Activated CD4-positive, alpha-beta T cell treated with anti-CD3 and anti-CD28 coated beads, Interleukin-2, amount 10 ng/mL, durations not matched to agents 24 days and 14 days (primary cell): ENCODE data around the gene SPTLC2. TPM values are rescaled to one million over a fixed set of nuclear protein-coding genes. Genes with fewer than 3 reads are reported as not detected.
A peak's percentile ranks its signal among the peaks of the same experiment; 100 is the strongest.
"Not testable (repeated sequence)": the region's sequence is repeated elsewhere in the genome, so short reads cannot be mapped to it uniquely, and the experiment has no call there.

ENCODE experiments used
- DNase-seq: peaks from one replicate; pipeline ENCODE4 v3.0.0; 2022
- H3K27ac Mint-ChIP-seq: one replicate; pipeline ENCODE4 v1.8.0; 2022; ENCODE audit warnings: mild to moderate bottlenecking, mixed read lengths
- H3K27me3 Mint-ChIP-seq: one replicate; pipeline ENCODE4 v1.8.0; 2022; ENCODE audit warnings: mixed read lengths
- H3K36me3 Mint-ChIP-seq: one replicate; pipeline ENCODE4 v1.8.0; 2022; ENCODE audit warnings: low read depth, mild to moderate bottlenecking, mixed read lengths
- H3K4me1 Mint-ChIP-seq: one replicate; pipeline ENCODE4 v1.8.0; 2021; ENCODE audit warnings: mixed read lengths
- H3K4me3 Mint-ChIP-seq: one replicate; pipeline ENCODE4 v1.8.0; 2022; ENCODE audit warnings: mild to moderate bottlenecking, moderate library complexity, mixed read lengths
- H3K9me3 Mint-ChIP-seq: one replicate; pipeline ENCODE4 v1.8.0; 2021; ENCODE audit warnings: mixed read lengths
- intact Hi-C: fragments of 100-400 bp; cut with micrococcal nuclease; formaldehyde crosslinking; loops from one replicate; pipeline ENCODE4 v1.15.1; 2023
- total RNA-seq: library from RNA; stranded (reverse); gene quantifications from 2 replicates; pipeline ENCODE4 v1.2.3, GENCODE V29; 2022

The SPTLC2 gene
- total RNA-seq, 1 donor from 2014 or later = 26.6 TPM

DNA sequence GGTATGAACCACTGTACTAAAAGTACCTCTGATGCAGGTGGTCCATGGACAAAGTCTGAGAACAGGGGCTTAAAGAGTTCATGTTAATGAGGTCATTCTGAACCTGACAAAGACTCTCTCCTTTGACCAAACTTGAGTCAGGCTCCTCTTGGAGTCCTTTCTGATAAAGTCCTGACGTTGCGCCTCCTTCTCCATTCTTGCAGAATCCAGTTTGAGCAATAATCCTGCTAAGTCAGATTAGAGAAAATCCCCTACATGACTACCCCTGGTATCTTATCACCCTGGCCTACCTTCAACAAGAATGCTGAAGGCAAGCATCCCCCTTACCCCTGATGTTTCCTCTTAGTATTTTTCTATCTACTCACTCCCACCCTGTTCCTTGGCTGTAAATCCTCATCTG, 71.9 kb downstream of the SPTLC2 start:
- no peaks in the 10 kb centered on the region for H3K9me3 Mint-ChIP-seq
- no peak overlapping the region for H3K4me3 Mint-ChIP-seq
- H3K36me3 Mint-ChIP-seq = peaks cover 34% of the 10 kb centered on the region
- no peak for DNase-seq
- peaks cover 9% of the 10 kb centered on the region for H3K4me1 Mint-ChIP-seq
- intact Hi-C loops = no loop called here
- no peaks in the 10 kb centered on the region for H3K27me3 Mint-ChIP-seq
- no peak overlapping the region for H3K27ac Mint-ChIP-seq

DNA sequence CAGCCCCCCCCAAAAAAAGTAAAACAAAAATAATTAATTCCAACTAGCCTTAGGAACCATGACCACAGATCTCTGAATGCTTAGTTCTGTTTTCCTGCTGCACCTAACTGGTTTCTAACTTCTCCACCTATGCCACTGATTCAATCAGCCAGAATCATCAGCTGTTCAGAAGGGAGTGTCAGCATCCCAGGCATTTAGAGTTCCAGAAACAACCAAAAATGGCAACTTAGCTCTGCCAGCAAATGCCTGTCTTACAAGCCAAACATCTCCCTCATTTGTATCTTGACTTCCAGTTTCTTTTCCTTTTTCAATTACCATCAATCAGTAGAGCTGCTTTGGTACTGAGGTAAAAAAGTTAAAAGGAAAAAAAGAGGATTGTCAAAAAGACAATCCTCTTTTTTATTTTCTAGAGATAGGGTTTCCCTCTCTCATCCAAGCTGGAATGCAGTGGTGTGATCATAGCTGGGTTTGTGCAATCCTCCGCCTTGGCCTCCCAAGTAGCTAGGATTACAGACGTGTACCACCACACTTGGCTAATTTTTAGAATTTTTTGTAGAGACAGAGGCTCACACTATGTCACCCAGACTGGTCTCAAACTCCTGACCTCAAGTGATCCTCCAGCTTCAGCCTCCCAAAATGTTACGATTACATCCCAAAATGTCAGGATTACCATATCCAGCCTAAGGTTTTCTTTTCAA, 72.7 kb downstream of the SPTLC2 start:
- H3K9me3 Mint-ChIP-seq = no peaks in the 10 kb centered on the region
- H3K4me1 Mint-ChIP-seq = peaks cover 9% of the 10 kb centered on the region
- H3K27me3 Mint-ChIP-seq = no peaks in the 10 kb centered on the region
- no peak overlapping the region for H3K27ac Mint-ChIP-seq
- H3K4me3 Mint-ChIP-seq = no peak overlapping the region
- H3K36me3 Mint-ChIP-seq = peaks cover 29% of the 10 kb centered on the region
- intact Hi-C loops = no loop called here
- DNase-seq = no peak

DNA sequence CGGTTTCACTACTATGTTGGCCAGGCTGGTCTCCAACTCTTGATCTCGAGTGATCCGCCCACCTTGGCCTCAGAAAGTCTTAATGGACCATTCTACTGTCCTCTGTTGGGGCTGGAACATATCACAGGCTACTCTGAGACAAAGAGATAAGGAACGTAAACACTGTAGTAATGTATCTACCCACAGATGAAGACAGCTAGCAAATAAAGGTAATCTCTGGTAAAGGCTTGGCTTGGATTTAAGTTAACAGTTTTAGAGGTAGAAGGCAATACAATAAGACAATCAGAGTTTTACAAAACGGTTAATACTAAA, 73.2 kb downstream of the SPTLC2 start:
- Mint-ChIP-seq H3K27me3 (no peaks in the 10 kb centered on the region), H3K9me3 (no peaks in the 10 kb centered on the region), H3K4me1 (peaks cover 9% of the 10 kb centered on the region), H3K27ac (no peak overlapping the region), H3K4me3 (no peak overlapping the region), H3K36me3 (peaks cover 24% of the 10 kb centered on the region)
- intact Hi-C loops = no loop called here
- DNase-seq = no peak

GRCh38 chr14:77542421-77543239, 73.8 kb downstream of the SPTLC2 start:
- Mint-ChIP-seq H3K4me3 (no peak overlapping the region), H3K9me3 (no peaks in the 10 kb centered on the region), H3K27ac (no peak overlapping the region), H3K4me1 (peaks cover 9% of the 10 kb centered on the region), H3K36me3 (peaks cover 23% of the 10 kb centered on the region), H3K27me3 (no peaks in the 10 kb centered on the region)
- DNase-seq = no peak
- intact Hi-C loops = no loop called here

GRCh38 chr14:77541905-77542304, 74.5 kb downstream of the SPTLC2 start:
- Mint-ChIP-seq H3K36me3 (peaks cover 21% of the 10 kb centered on the region), H3K27me3 (no peaks in the 10 kb centered on the region), H3K9me3 (no peaks in the 10 kb centered on the region), H3K4me1 (peaks cover 9% of the 10 kb centered on the region), H3K27ac (peak overlapping the region; percentile 3), H3K4me3 (peak overlapping the region; percentile 22)
- intact Hi-C loops = no loop called here
- no peak for DNase-seq

DNA sequence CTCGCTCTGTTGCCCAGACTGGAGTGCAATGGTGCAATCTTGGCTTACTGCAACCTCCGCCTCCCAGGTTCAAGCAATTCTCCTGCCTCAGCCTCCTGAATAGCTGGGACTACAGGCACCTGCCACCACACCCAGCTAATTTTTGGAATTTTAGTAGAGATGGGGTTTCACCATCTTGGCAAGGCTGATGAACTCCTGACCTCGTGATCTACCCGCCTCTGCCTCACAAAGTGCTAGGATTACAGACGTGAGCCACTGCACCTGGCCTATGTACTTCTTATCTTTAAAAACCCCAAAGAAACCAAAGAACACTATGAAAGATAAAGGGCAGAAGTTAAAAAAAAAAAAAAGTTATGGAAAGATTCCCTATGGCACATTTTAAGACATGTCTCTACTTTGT, 79.5 kb downstream of the SPTLC2 start:
- H3K4me1 Mint-ChIP-seq, DNase-seq, H3K9me3 Mint-ChIP-seq, intact Hi-C loops, H3K27ac Mint-ChIP-seq, H3K27me3 Mint-ChIP-seq, H3K4me3 Mint-ChIP-seq: not testable (repeated sequence)
- H3K36me3 Mint-ChIP-seq = peaks cover 26% of the 10 kb centered on the region

DNA sequence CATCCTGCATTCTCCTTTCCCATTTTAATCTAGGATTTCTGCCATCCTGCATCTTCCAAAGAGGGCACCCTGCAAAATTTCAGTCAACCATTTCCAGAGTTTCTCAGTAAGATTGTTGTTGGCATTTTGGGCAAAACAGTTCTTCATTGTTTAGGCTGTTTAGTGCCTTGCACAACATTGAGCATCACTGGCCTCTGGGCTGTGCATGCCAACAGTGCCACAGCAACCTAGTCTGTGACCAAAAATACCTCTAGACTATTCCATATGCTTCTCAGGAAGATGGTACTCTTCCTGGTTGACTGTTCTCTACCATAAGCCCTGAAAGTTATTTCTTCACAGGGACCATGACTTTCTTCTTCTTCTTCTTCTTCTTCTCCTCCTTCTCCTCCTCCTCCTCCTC, 85.4 kb downstream of the SPTLC2 start:
- no peaks in the 10 kb centered on the region for H3K9me3 Mint-ChIP-seq
- H3K27me3 Mint-ChIP-seq = no peaks in the 10 kb centered on the region
- intact Hi-C loops = no loop called here
- H3K36me3 Mint-ChIP-seq = peaks cover 25% of the 10 kb centered on the region
- DNase-seq = no peak
- H3K4me3 Mint-ChIP-seq = no peak overlapping the region
- H3K4me1 Mint-ChIP-seq = peaks cover 8% of the 10 kb centered on the region
- no peak overlapping the region for H3K27ac Mint-ChIP-seq

DNA sequence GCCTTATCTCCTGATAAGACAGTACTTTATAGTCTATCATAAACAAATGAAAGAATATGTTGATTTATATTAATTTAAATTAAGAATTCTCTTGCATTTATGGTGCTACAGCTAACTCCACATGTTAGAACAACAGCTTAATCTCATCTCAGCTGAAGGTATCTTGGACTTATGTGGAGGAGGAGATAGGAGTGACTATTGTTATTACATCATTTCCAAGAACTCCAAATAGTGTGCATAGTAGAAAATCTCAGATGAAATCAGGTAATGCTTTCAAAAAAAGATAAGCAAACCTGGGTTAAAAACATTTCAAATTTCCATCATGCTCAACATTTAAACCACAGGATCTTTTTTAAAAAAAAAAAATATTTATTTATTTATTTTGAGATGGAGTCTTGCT, 86.5 kb downstream of the SPTLC2 start:
- Mint-ChIP-seq H3K36me3 (peaks cover 16% of the 10 kb centered on the region), H3K9me3 (no peaks in the 10 kb centered on the region), H3K27ac (no peak overlapping the region), H3K4me3 (no peak overlapping the region), H3K4me1 (peaks cover 8% of the 10 kb centered on the region), H3K27me3 (no peaks in the 10 kb centered on the region)
- no peak for DNase-seq
- intact Hi-C loops = no loop called here

- no peaks in the 10 kb centered on the region for H3K9me3 Mint-ChIP-seq
- H3K4me1 Mint-ChIP-seq = peaks cover 8% of the 10 kb centered on the region
- H3K36me3 Mint-ChIP-seq = peaks cover 15% of the 10 kb centered on the region
- H3K27ac Mint-ChIP-seq = no peak overlapping the region
- intact Hi-C loops = no loop called here
- no peaks in the 10 kb centered on the region for H3K27me3 Mint-ChIP-seq
- DNase-seq = no peak
- H3K4me3 Mint-ChIP-seq = no peak overlapping the region
Observed at GRCh38 chr14:77529213-77529612, 87.2 kb downstream of the SPTLC2 start.

DNA sequence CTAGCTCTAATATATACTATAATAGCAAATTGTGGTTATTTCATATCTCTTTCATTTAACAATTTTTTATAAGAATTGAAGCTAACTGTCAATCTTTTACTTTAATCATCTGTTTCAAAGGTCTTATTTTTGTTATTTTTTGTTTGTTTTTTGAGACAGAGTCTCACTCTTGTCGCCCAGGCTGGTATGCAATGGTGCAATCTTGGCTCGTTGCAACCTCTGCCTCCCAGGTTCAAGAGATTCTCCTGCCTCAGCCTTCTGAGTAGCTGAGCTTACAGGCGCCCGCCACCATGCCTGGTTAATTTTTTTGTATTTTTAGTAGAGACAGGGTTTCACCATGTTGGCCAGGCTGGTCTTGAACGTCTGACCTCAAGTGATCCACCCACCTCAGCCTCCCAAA, 87.7 kb downstream of the SPTLC2 start:
- H3K27me3 Mint-ChIP-seq, H3K4me1 Mint-ChIP-seq, intact Hi-C loops, H3K27ac Mint-ChIP-seq, H3K4me3 Mint-ChIP-seq, DNase-seq, H3K9me3 Mint-ChIP-seq: not testable (repeated sequence)
- peaks cover 15% of the 10 kb centered on the region for H3K36me3 Mint-ChIP-seq

DNA sequence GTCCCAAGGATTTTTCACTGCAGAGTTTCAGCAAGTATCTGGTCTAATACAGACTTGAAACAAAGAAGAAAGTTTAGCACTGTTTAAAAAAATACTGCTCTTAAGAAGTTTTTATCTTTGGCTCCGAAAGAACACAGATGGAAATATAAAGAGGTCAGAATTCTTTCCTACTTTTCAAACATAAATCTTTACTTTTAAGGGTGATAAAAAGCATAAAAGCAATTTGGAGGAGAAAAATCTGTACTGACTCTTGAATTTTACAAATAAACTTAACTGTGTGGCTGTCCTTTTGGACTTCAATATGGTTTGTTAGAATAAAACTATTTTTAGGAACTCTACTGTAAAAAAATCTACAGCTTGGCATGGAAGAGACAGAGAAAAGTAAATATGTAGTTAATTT, 90.2 kb downstream of the SPTLC2 start:
- H3K4me3 Mint-ChIP-seq = no peak overlapping the region
- no peak overlapping the region for H3K27ac Mint-ChIP-seq
- no peaks in the 10 kb centered on the region for H3K9me3 Mint-ChIP-seq
- no peaks in the 10 kb centered on the region for H3K27me3 Mint-ChIP-seq
- intact Hi-C loops = no loop called here
- H3K36me3 Mint-ChIP-seq = peaks cover 8% of the 10 kb centered on the region
- no peak for DNase-seq
- H3K4me1 Mint-ChIP-seq = peaks cover 7% of the 10 kb centered on the region

DNA sequence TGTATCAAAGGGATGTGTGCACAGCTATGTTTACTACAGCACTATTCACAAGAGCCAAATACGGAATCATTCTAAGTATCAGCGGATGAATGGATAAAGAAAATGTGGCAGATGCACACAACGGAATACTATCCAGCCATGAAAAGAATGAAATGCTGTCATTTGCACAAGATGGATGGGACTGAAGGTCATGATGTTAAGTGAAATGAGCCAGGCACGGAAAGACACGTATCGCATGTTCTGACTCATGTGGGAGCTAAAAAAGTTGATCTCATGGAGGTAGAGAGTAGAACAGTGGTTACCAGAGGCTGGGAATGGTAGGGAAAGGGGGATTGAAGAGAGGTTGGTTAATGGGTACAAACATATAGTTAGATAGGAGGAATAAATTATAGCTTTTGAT, 91.9 kb downstream of the SPTLC2 start:
- DNase-seq = no peak
- H3K9me3 Mint-ChIP-seq = no peaks in the 10 kb centered on the region
- no peak overlapping the region for H3K27ac Mint-ChIP-seq
- H3K4me3 Mint-ChIP-seq = no peak overlapping the region
- H3K36me3 Mint-ChIP-seq = peaks cover 20% of the 10 kb centered on the region
- H3K27me3 Mint-ChIP-seq = no peaks in the 10 kb centered on the region
- peaks cover 3% of the 10 kb centered on the region for H3K4me1 Mint-ChIP-seq
- intact Hi-C loops = no loop called here

- H3K4me1 Mint-ChIP-seq = peaks cover 3% of the 10 kb centered on the region
- no peaks in the 10 kb centered on the region for H3K27me3 Mint-ChIP-seq
- H3K4me3 Mint-ChIP-seq = no peak overlapping the region
- H3K36me3 Mint-ChIP-seq = peaks cover 31% of the 10 kb centered on the region
- no peak for DNase-seq
- intact Hi-C loops = no loop called here
- no peaks in the 10 kb centered on the region for H3K9me3 Mint-ChIP-seq
- no peak overlapping the region for H3K27ac Mint-ChIP-seq
Observed at GRCh38 chr14:77523109-77523508, 93.3 kb downstream of the SPTLC2 start.

GRCh38 chr14:77520555-77520954, 95.9 kb downstream of the SPTLC2 start:
- Mint-ChIP-seq H3K27ac (no peak overlapping the region), H3K9me3 (no peaks in the 10 kb centered on the region), H3K4me3 (no peak overlapping the region), H3K27me3 (no peaks in the 10 kb centered on the region), H3K4me1 (no peaks in the 10 kb centered on the region), H3K36me3 (peaks cover 41% of the 10 kb centered on the region)
- DNase-seq = no peak
- intact Hi-C loops = no loop called here

- H3K27ac Mint-ChIP-seq = no peak overlapping the region
- no peak overlapping the region for H3K4me3 Mint-ChIP-seq
- no peaks in the 10 kb centered on the region for H3K27me3 Mint-ChIP-seq
- H3K36me3 Mint-ChIP-seq = peaks cover 44% of the 10 kb centered on the region
- H3K4me1 Mint-ChIP-seq = no peaks in the 10 kb centered on the region
- no peak for DNase-seq
- intact Hi-C loops = no loop called here
- no peaks in the 10 kb centered on the region for H3K9me3 Mint-ChIP-seq
Observed at GRCh38 chr14:77516126-77516525, 100.3 kb downstream of the SPTLC2 start.
